Keratinocyte (primary cell): ENCODE data around the gene SERPINB10. TPM values are rescaled to one million over a fixed set of nuclear protein-coding genes. Genes with fewer than 3 reads are reported as not detected.

ENCODE experiments used
- DNase-seq: peaks from one replicate; pipeline ENCODE4 v3.0.0-alpha.2; 2011; ENCODE audit warnings: low read depth, missing footprints, low spot score
- FAIRE-seq: peaks from 2 replicates; lab custom pipeline; 2011; peaks lifted over from hg19 to GRCh38; lab: Jason Lieb, UNC
- H2AFZ ChIP-seq: 2 replicates; pipeline ENCODE4 v1.6.0; 2012; ENCODE audit warnings: low read length, control low read depth, inconsistent platforms; ENCODE audit not compliant: control insufficient read depth
- H3K27ac ChIP-seq: 2 replicates; pipeline ENCODE4 v1.5.1; 2011; ENCODE audit warnings: low read length; ENCODE audit not compliant: control insufficient read depth, insufficient read depth
- H3K27me3 ChIP-seq: 3 replicates; pipeline ENCODE4 v1.6.0; 2011; ENCODE audit warnings: low read length; ENCODE audit not compliant: control insufficient read depth, insufficient read depth; ENCODE audit errors: extremely low read depth
- H3K36me3 ChIP-seq, 2 experiments: 2 replicates in 1 of 2; 3 replicates in 1 of 2; pipeline ENCODE4 v1.5.1; 2011; ENCODE audit warnings: low read length in 2 of 2, mild to moderate bottlenecking in 1 of 2; ENCODE audit not compliant: control insufficient read depth in 2 of 2, insufficient read depth in 2 of 2; ENCODE audit errors: extremely low read depth in 1 of 2
- H3K4me1 ChIP-seq: 3 replicates; pipeline ENCODE4 v1.5.1; 2011; ENCODE audit warnings: low read length; ENCODE audit not compliant: control insufficient read depth, insufficient read depth; ENCODE audit errors: extremely low read depth
- H3K4me2 ChIP-seq: 3 replicates; pipeline ENCODE4 v1.6.0; 2011; ENCODE audit warnings: low read depth, low read length; ENCODE audit not compliant: control insufficient read depth, insufficient read depth; ENCODE audit errors: extremely low read depth
- H3K4me3 ChIP-seq, 3 experiments: fragments of 200-600 bp in 1 of 3; sonication (generic) in 1 of 3; 2 replicates in 2 of 3; 3 replicates in 1 of 3; pipeline ENCODE4 v1.5.1; 2011 to 2016; ENCODE audit warnings: low read length in 3 of 3, mild to moderate bottlenecking in 3 of 3, control low read depth in 2 of 3, inconsistent platforms in 1 of 3, low read depth in 1 of 3, mixed read lengths in 1 of 3, mixed run types in 1 of 3, moderate library complexity in 1 of 3; ENCODE audit not compliant: control insufficient read depth in 2 of 3, insufficient read depth in 2 of 3; ENCODE audit errors: extremely low read depth in 1 of 3
- H3K79me2 ChIP-seq: 2 replicates; pipeline ENCODE4 v1.6.0; 2012; ENCODE audit warnings: low read length; ENCODE audit not compliant: control insufficient read depth, insufficient read depth
- H3K9ac ChIP-seq: 3 replicates; pipeline ENCODE4 v1.6.0; 2011; ENCODE audit warnings: low read length; ENCODE audit not compliant: control insufficient read depth, insufficient read depth; ENCODE audit errors: extremely low read depth
- H3K9me1 ChIP-seq: 3 replicates; pipeline ENCODE4 v1.6.0; 2011; ENCODE audit warnings: low read length; ENCODE audit not compliant: control insufficient read depth, insufficient read depth; ENCODE audit errors: extremely low read depth
- H3K9me3 ChIP-seq: 2 replicates; pipeline ENCODE4 v1.5.1; 2012; ENCODE audit warnings: low read depth, low read length; ENCODE audit not compliant: control insufficient read depth
- H4K20me1 ChIP-seq: 3 replicates; pipeline ENCODE4 v1.6.0; 2011; ENCODE audit warnings: low read length; ENCODE audit not compliant: control insufficient read depth, insufficient read depth; ENCODE audit errors: extremely low read depth
- EZH2 ChIP-seq: IDR thresholded peaks from one replicate; pipeline ENCODE4 v1.6.1; 2012; ENCODE audit warnings: inconsistent platforms, mild to moderate bottlenecking, low read length, moderate library complexity
- dilution Hi-C: fragments of 300-500 bp; cut with MboI; formaldehyde crosslinking; loops from one replicate; pipeline ENCODE4 v1.7.0; 2020; ENCODE audit warnings: low sequenced_read_pairs; ENCODE audit not compliant: extremely low pct_ligation_motif_present
- polyA plus RNA-seq, 5 experiments: library from polyadenylated mRNA; depleted of rRNA in 3 of 5; stranded (reverse) in 3 of 5; stranded (forward) in 1 of 5; unstranded in 1 of 5; fragments of >200 nt; gene quantifications; 1 replicate in 1 of 5; 2 replicates in 3 of 5; 3 replicates in 1 of 5; pipeline versions ENCODE4 v1.2.1 to v1.2.3, GENCODE V29; 2011 to 2012; ENCODE audit warnings: missing spikeins in 2 of 5, low read depth in 1 of 5, low replicate concordance in 1 of 5
- TF ChIP-seq, protein P1 (sequence below), 3 experiments: IDR thresholded peaks in 1 of 3; conservative IDR thresholded peaks in 1 of 3; optimal IDR thresholded peaks in 1 of 3; 2 replicates in 2 of 3; 3 replicates in 1 of 3; pipeline versions ENCODE3 to v1.5.1; 2011; ENCODE audit warnings: low read length in 3 of 3, mild to moderate bottlenecking in 3 of 3, moderate library complexity in 2 of 3, control low read depth in 1 of 3, inconsistent platforms in 1 of 3; ENCODE audit not compliant: insufficient read depth in 2 of 3; ENCODE audit errors: extremely low read depth in 1 of 3

Gene SERPINB10
- polyA plus RNA-seq, 1 donor (not counting 4 experiments of a cell fraction or from before 2014, with no cell fraction given) = 10.1 TPM

DNA sequence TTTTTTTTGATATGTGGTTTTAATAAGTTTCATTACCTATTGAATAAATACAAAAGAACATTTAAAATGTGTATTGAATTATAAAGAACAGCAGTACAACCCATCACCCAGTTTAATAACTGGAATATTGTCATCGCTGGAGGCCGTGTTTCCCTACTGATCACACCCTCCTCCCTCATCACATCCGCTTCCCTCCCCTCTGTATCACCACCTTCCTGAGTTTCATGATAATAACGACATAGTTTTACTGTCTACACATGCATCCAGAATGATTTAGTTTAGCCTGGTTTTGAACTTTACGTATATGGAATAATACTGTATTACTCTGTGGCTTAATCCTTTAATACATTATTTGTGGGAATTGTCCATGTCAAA lies 64.2 kb downstream of the SERPINB10 start:
- H3K4me1 ChIP-seq = peaks cover 29% of the 10 kb centered on the region
- TF ChIP-seq, protein P1, sequence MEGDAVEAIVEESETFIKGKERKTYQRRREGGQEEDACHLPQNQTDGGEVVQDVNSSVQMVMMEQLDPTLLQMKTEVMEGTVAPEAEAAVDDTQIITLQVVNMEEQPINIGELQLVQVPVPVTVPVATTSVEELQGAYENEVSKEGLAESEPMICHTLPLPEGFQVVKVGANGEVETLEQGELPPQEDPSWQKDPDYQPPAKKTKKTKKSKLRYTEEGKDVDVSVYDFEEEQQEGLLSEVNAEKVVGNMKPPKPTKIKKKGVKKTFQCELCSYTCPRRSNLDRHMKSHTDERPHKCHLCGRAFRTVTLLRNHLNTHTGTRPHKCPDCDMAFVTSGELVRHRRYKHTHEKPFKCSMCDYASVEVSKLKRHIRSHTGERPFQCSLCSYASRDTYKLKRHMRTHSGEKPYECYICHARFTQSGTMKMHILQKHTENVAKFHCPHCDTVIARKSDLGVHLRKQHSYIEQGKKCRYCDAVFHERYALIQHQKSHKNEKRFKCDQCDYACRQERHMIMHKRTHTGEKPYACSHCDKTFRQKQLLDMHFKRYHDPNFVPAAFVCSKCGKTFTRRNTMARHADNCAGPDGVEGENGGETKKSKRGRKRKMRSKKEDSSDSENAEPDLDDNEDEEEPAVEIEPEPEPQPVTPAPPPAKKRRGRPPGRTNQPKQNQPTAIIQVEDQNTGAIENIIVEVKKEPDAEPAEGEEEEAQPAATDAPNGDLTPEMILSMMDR (optimal IDR thresholded peaks at IDR 0.05 in 1 of 3, IDR thresholded peaks at IDR 0.05 in 1 of 3, conservative IDR thresholded peaks at IDR 0.05 in 1 of 3; ENCODE audit: extremely low read depth in 1 of 3, insufficient read depth in 2 of 3, low read length in 3 of 3) = no peak
- peak overlapping the region; percentile 95 for H3K4me2 ChIP-seq
- no peak overlapping the region for H2AFZ ChIP-seq
- no peaks in the 10 kb centered on the region for H3K9me1 ChIP-seq
- peaks cover 46% of the 10 kb centered on the region for H3K79me2 ChIP-seq
- no peak overlapping the region for H3K27ac ChIP-seq
- H3K36me3 ChIP-seq = peaks cover 0 to 8% of the 10 kb centered on the region in 2 experiments
- H4K20me1 ChIP-seq = no peaks in the 10 kb centered on the region
- no peak overlapping the region for H3K4me3 ChIP-seq
- FAIRE-seq (no peak), DNase-seq (no peak)
- no peaks in the 10 kb centered on the region for H3K27me3 ChIP-seq
- no peaks in the 10 kb centered on the region for H3K9me3 ChIP-seq
- dilution Hi-C loops = no loop called here
- H3K9ac ChIP-seq = no peak overlapping the region

DNA sequence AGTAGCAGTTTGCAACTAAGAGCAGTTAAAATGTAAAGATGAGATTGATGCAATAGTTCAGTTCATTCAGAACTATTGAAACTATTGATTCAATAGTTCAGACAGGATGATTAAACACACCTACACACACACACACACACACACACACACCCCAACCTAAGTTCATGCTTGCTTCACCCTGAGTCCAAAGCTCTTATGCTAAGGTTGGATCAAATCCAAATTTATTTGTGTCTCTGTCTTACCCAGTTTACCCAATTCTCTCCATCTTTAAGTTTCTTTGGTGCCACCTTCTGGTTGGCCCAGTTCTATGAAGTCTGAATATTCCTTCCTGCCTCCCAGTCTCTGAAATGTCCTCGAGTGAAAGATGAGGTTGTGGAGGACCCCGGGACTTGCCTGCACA lies 67.2 kb downstream of the SERPINB10 start:
- Histone ChIP-seq H3K27me3 (no peaks in the 10 kb centered on the region), H3K27ac (no peak overlapping the region), H3K79me2 (peaks cover 71% of the 10 kb centered on the region), H3K4me3 (no peak overlapping the region), H3K4me2 (no peak overlapping the region), H3K4me1 (peaks cover 26% of the 10 kb centered on the region), H3K9me3 (no peaks in the 10 kb centered on the region), H3K9ac (no peak overlapping the region), H4K20me1 (no peaks in the 10 kb centered on the region), H3K36me3 (peaks cover 3 to 13% of the 10 kb centered on the region in 2 experiments), H3K9me1 (no peaks in the 10 kb centered on the region), H2AFZ (no peak overlapping the region)
- TF ChIP-seq, protein P1 (optimal IDR thresholded peaks at IDR 0.05 in 1 of 3, IDR thresholded peaks at IDR 0.05 in 1 of 3, conservative IDR thresholded peaks at IDR 0.05 in 1 of 3; ENCODE audit: extremely low read depth in 1 of 3, insufficient read depth in 2 of 3, low read length in 3 of 3) = peak; percentile 30 to 42 (median 31)
- TF ChIP-seq EZH2 = no peak
- peak; percentile 66 for FAIRE-seq
- no peak for DNase-seq
- dilution Hi-C loops = no loop called here
